B cell (primary cell): Measurements from ENCODE around the gene CASZ1. TPM values are rescaled to one million over a fixed set of nuclear protein-coding genes. Genes with fewer than 3 reads are reported as not detected.

Experiments used
- ATAC-seq: fragments of 200-7000 bp; cut with Tn5 transposase; one replicate; pipeline ENCODE4 v1.10.0; 2021; ENCODE audit warnings: low read depth, mild to moderate bottlenecking, moderate number of reproducible peaks, moderate library complexity
- CTCF ChIA-PET: fragments of 350-600 bp; sonication (Branson Sonifier 250); formaldehyde crosslinking; loops from one replicate; lab custom pipeline; 2021; ENCODE audit warnings: antibody characterized with exemption, inconsistent platforms; lab: Charles Lee
- POLR2A ChIA-PET: fragments of 350-600 bp; sonication (Branson Sonifier 250); formaldehyde crosslinking; loops from one replicate; lab custom pipeline; 2021; ENCODE audit warnings: antibody characterized with exemption; lab: Charles Lee
- DNase-seq: peaks from one replicate; pipeline ENCODE4 v3.0.0; 2013
- H2AFZ ChIP-seq: 2 replicates; pipeline ENCODE4 v1.6.1; 2012; ENCODE audit warnings: mild to moderate bottlenecking, low read depth, low read length; ENCODE audit not compliant: insufficient read depth, poor library complexity, severe bottlenecking
- H3K27ac ChIP-seq, 2 donors: 1 replicate in 1 of 2; 2 replicates in 1 of 2; pipeline ENCODE4 v1.5.1; 2012 to 2013; ENCODE audit warnings: low read length in 2 of 2, mild to moderate bottlenecking in 2 of 2, moderate library complexity in 1 of 2
- H3K27me3 ChIP-seq, 4 experiments: fragments of 200-600 bp in 1 of 4; sonication (generic) in 1 of 4; replicated peaks in 1 of 4; 1 replicate in 2 of 4; 2 replicates in 2 of 4; pipeline versions ENCODE4 v1.6.1 to v1.7.0; 2013 to 2016; ENCODE audit warnings: low read length in 3 of 4, mild to moderate bottlenecking in 2 of 4, mixed read lengths in 1 of 4, moderate library complexity in 1 of 4; ENCODE audit not compliant: insufficient read depth in 4 of 4, control insufficient read depth in 3 of 4; ENCODE audit errors: control extremely low read depth in 1 of 4
- H3K36me3 ChIP-seq, 2 experiments: replicated peaks in 1 of 2; 1 replicate in 1 of 2; 2 replicates in 1 of 2; pipeline versions ENCODE4 v1.6.1 to v1.7.1; 2013; ENCODE audit warnings: low read length in 1 of 2; ENCODE audit not compliant: insufficient read depth in 2 of 2, control insufficient read depth in 1 of 2; ENCODE audit errors: control extremely low read depth in 1 of 2, extremely low read depth in 1 of 2
- H3K4me1 ChIP-seq, 2 donors: fragments of 200-600 bp in 1 of 2; sonication (generic) in 1 of 2; 1 replicate in 1 of 2; 2 replicates in 1 of 2; pipeline versions ENCODE4 v1.5.1 to v1.6.1; 2013 to 2017; ENCODE audit warnings: low read length in 2 of 2; ENCODE audit not compliant: control insufficient read depth in 2 of 2, insufficient read depth in 2 of 2
- H3K4me2 ChIP-seq: replicated peaks from 2 replicates; pipeline ENCODE3; 2012; ENCODE audit warnings: mild to moderate bottlenecking, low read depth, low read length; ENCODE audit not compliant: poor library complexity, severe bottlenecking
- H3K4me3 ChIP-seq, 5 experiments: fragments of 200-600 bp in 1 of 5; sonication (generic) in 1 of 5; 1 replicate in 3 of 5; 2 replicates in 2 of 5; pipeline versions ENCODE4 v1.5.1 to v1.7.0; 2011 to 2016; ENCODE audit warnings: low read length in 4 of 5, mild to moderate bottlenecking in 4 of 5, low read depth in 2 of 5, control low read depth in 1 of 5, moderate library complexity in 1 of 5; ENCODE audit not compliant: insufficient read depth in 1 of 5; ENCODE audit errors: control extremely low read depth in 1 of 5, extremely low read depth in 1 of 5
- H3K79me2 ChIP-seq: fragments of 200-600 bp; sonication (generic); one replicate; pipeline ENCODE4 v1.6.0; 2016; ENCODE audit warnings: low read length; ENCODE audit not compliant: control insufficient read depth, insufficient read depth
- H3K9ac ChIP-seq: fragments of 200-600 bp; sonication (generic); 2 replicates; pipeline ENCODE4 v1.6.1; 2017; ENCODE audit warnings: mild to moderate bottlenecking, low read length, moderate library complexity
- H3K9me3 ChIP-seq, 3 donors: one replicate each; pipeline versions ENCODE4 v1.6.1 to v1.7.1; 2013; ENCODE audit warnings: low read length in 2 of 3; ENCODE audit not compliant: control insufficient read depth in 2 of 3, insufficient read depth in 1 of 3; ENCODE audit errors: control extremely low read depth in 1 of 3
- H4K20me1 ChIP-seq: 2 replicates; pipeline ENCODE4 v1.6.0; 2012; ENCODE audit warnings: mild to moderate bottlenecking, low read length; ENCODE audit not compliant: insufficient read depth, control insufficient read depth, poor library complexity, severe bottlenecking
- H3K27ac Mint-ChIP-seq: one replicate; pipeline ENCODE4 v1.8.0; 2021; ENCODE audit warnings: mixed read lengths
- H3K27me3 Mint-ChIP-seq: one replicate; pipeline ENCODE4 v1.8.0; 2021; ENCODE audit warnings: mixed read lengths
- H3K4me1 Mint-ChIP-seq: one replicate; pipeline ENCODE4 v1.8.0; 2021; ENCODE audit warnings: mixed read lengths
- H3K4me3 Mint-ChIP-seq: one replicate; pipeline ENCODE4 v1.8.0; 2021; ENCODE audit warnings: mixed read lengths
- H3K9me3 Mint-ChIP-seq: one replicate; pipeline ENCODE4 v1.8.0; 2022; ENCODE audit warnings: mixed read lengths; ENCODE audit not compliant: insufficient read depth
- EZH2 ChIP-seq: IDR thresholded peaks from 2 replicates; pipeline ENCODE4 v1.6.1; 2012; ENCODE audit warnings: borderline replicate concordance, low read depth, mild to moderate bottlenecking, moderate library complexity, low read length; ENCODE audit not compliant: insufficient read depth, poor library complexity, severe bottlenecking
- WGBS: methylation state at CpG from one replicate; pipeline ENCODE4 v1.1.5; 2013; ENCODE audit warnings: missing lambda C conversion rate; ENCODE audit not compliant: insufficient coverage; 5-methylcytosine and 5-hydroxymethylcytosine counted together
- intact Hi-C: fragments of 100-400 bp; cut with micrococcal nuclease; formaldehyde crosslinking; loops from one replicate; pipeline ENCODE4 v1.10.0; 2022
- polyA plus RNA-seq: library from polyadenylated mRNA; depleted of rRNA; stranded (reverse); fragments of >200 nt; gene quantifications from 2 replicates; pipeline ENCODE4 v1.2.3, GENCODE V29; 2012
- total RNA-seq, 2 donors: library from RNA; stranded (reverse); fragments of 120-200 nt in 1 of 2; gene quantifications; 1 replicate in 1 of 2; 2 replicates in 1 of 2; pipeline versions ENCODE4 v1.2.3 to v1.2.4, GENCODE V29; 2013 to 2022
- TF ChIP-seq, protein P1 (sequence below): fragments of 200-600 bp; IDR thresholded peaks from one replicate; pipeline ENCODE4 v1.8.0; 2022; ENCODE audit warnings: antibody characterized with exemption, mild to moderate bottlenecking

Gene CASZ1
- total and polyA plus RNA-seq, 2 donors (not counting 1 experiment from before 2014, with no cell fraction given), result 9.5 to 27.2 TPM

DNA sequence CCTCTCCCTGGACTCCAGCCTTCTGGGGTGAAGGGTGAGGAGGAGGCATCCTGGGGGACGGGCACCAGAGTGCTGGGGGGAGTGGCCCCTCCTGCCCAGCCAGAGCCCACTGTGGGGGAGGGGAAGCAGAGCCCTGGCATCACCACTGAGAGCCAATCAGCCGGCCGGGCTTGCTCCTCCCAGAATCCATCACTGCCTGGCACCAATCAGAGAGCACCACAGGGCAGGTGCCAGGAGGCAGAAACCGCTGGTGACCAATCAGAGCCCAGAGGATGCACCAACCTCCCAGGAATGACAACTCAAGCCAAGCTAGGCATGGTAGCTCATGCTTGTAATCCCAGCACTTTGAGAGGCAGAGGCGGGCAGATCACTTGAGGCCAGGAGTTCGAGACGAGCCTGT lies 27.9 kb downstream of the CASZ1 start:
- peaks cover 3% of the 10 kb centered on the region for H3K27me3 Mint-ChIP-seq
- peaks cover 0 to 3% (median 0%) of the 10 kb centered on the region in 3 donors for H3K9me3 ChIP-seq
- H3K4me2 ChIP-seq, result no peak overlapping the region
- no peaks in the 10 kb centered on the region for H3K4me1 Mint-ChIP-seq
- no peaks in the 10 kb centered on the region for H3K36me3 ChIP-seq
- no peak overlapping the region for H3K9ac ChIP-seq
- H3K27ac Mint-ChIP-seq, result no peak overlapping the region
- H3K4me1 ChIP-seq, result no peaks in the 10 kb centered on the region
- POLR2A ChIA-PET, result no interaction called here
- CTCF ChIA-PET, result no interaction called here
- 94% methylated on average over 6 of the region's 7 CpGs for WGBS
- no peak overlapping the region for H3K27ac ChIP-seq
- no peak for DNase-seq
- H3K9me3 Mint-ChIP-seq, result no peaks in the 10 kb centered on the region
- H4K20me1 ChIP-seq, result no peaks in the 10 kb centered on the region
- no peak for ATAC-seq
- H3K27me3 ChIP-seq, result no peaks in the 10 kb centered on the region
- H3K4me3 ChIP-seq, result no peak overlapping the region
- no peak overlapping the region for H3K4me3 Mint-ChIP-seq
- H2AFZ ChIP-seq, result no peak overlapping the region
- intact Hi-C loops, result no loop called here
- TF ChIP-seq, protein P1, sequence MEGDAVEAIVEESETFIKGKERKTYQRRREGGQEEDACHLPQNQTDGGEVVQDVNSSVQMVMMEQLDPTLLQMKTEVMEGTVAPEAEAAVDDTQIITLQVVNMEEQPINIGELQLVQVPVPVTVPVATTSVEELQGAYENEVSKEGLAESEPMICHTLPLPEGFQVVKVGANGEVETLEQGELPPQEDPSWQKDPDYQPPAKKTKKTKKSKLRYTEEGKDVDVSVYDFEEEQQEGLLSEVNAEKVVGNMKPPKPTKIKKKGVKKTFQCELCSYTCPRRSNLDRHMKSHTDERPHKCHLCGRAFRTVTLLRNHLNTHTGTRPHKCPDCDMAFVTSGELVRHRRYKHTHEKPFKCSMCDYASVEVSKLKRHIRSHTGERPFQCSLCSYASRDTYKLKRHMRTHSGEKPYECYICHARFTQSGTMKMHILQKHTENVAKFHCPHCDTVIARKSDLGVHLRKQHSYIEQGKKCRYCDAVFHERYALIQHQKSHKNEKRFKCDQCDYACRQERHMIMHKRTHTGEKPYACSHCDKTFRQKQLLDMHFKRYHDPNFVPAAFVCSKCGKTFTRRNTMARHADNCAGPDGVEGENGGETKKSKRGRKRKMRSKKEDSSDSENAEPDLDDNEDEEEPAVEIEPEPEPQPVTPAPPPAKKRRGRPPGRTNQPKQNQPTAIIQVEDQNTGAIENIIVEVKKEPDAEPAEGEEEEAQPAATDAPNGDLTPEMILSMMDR, result no peak
- TF ChIP-seq EZH2, result no peak
- no peaks in the 10 kb centered on the region for H3K79me2 ChIP-seq

- POLR2A ChIA-PET, result no interaction called here
These were observed 29.2 kb downstream of the CASZ1 start for GRCh38 chr1:10767282-10767681.

More at GRCh38 chr1:10767282-10767681, 29.2 kb downstream of the CASZ1 start:
- no peaks in the 10 kb centered on the region for H3K36me3 ChIP-seq
- no peak overlapping the region for H3K4me3 ChIP-seq
- no peak overlapping the region for H2AFZ ChIP-seq
- no peak overlapping the region for H3K27ac Mint-ChIP-seq
- ATAC-seq, result no peak
- no peak for DNase-seq
- H3K4me1 Mint-ChIP-seq, result no peaks in the 10 kb centered on the region
- H3K27me3 Mint-ChIP-seq, result peaks cover 3% of the 10 kb centered on the region
- no peaks in the 10 kb centered on the region for H3K9me3 Mint-ChIP-seq
- intact Hi-C loops, result no loop called here
- TF ChIP-seq EZH2, result no peak
- TF ChIP-seq, protein P1, result no peak
- no peaks in the 10 kb centered on the region for H3K27me3 ChIP-seq
- no peak overlapping the region for H3K4me3 Mint-ChIP-seq
- H3K4me2 ChIP-seq, result no peak overlapping the region
- CTCF ChIA-PET, result no interaction called here
- H3K79me2 ChIP-seq, result no peaks in the 10 kb centered on the region
- H3K4me1 ChIP-seq, result no peaks in the 10 kb centered on the region
- H3K9me3 ChIP-seq, result peaks cover 0 to 3% (median 0%) of the 10 kb centered on the region in 3 donors
- no peak overlapping the region for H3K27ac ChIP-seq
- WGBS, result 85% methylated on average over 9 of the region's 9 CpGs
- no peak overlapping the region for H3K9ac ChIP-seq
- no peaks in the 10 kb centered on the region for H4K20me1 ChIP-seq
